Midbrain (tissue), 1 donor: ENCODE measurements around the gene CYP4V2.

Source experiments
- DNase-seq: peaks from one replicate; lab custom pipeline; 2025; lab: John Stamatoyannopoulos, UW

Gene CYP4V2

GRCh38 chr4:186188107-186188506, 3.3 kb upstream of the CYP4V2 start:
- no peak for DNase-seq

DNA sequence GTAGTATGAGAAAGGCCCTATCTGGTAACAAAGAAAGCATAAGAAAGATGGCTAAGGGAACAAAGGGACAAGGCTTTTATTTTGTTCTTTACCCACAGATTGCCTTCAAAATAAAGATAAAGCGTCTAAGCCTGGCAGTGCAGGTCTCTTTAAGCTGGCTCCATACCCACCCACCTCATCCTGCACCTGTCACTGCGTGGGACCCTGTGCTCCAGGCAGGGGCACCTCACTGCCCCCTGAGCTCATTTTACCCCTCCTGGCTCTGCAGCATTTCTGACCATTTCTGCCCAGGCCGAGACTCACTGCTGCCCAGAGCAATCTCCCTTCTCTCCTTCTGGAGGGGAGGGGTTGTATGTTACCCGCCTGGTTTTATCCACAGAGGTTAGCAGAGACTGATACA, 1.7 kb upstream of the CYP4V2 start:
- DNase-seq = no peak

DNA sequence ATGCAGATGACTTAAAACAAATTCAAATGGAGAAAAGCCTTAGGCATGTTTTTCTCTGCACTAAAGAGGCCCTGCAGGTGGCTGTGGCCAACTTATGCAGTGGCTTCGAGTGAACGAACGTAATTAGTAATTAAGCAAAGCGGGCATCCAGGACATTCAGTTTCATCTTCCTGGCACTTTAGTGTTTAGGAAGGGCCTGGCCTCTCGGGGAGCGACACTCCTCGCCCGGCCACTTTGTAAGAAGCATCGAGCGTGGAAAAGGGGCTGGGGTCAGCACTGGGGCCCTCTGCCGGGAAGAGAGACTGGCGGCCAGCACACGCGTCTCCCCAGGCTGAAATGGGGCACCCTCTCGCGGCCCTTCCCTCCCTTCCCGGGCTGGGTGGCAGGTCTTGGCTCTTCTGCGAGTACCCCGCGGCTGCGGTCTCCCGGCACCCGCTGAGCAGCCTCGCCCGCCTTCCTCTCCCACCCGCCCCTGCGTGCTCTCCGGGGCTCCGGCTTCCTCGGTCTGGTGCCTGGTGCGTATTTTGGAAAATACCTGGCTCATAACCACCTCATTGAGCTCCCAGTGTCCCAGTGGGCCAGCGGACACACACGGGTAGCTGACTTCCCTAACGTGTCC, 677 bp upstream of the CYP4V2 start:
- no peak for DNase-seq

GRCh38 chr4:186192066-186192612, 772 bp downstream of the CYP4V2 start:
- peak; percentile 59 for DNase-seq

DNA sequence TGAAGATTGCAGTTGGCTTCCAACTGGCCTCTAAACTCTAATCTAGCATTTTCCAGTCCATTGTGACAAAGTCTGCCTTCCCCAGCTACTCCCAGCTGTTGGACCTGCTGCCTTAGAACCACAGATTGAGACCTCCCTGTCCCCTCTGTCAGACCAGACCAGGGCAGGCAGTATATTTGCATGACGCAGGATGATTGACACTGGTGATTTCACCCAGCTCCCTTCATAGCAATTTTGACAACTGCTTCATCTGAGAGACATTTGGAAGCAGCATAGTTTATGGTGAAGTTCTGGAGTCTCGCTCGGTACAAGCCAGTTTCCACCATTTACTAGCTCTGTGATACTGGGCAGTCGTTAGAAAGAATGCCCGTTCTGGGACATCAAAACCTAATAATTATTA, 2.5 kb downstream of the CYP4V2 start:
- DNase-seq = no peak

- no peak for DNase-seq
These were observed 4.7 kb downstream of the CYP4V2 start for GRCh38 chr4:186196063-186196462.

GRCh38 chr4:186200516-186200915, 9.1 kb downstream of the CYP4V2 start:
- no peak for DNase-seq

DNA sequence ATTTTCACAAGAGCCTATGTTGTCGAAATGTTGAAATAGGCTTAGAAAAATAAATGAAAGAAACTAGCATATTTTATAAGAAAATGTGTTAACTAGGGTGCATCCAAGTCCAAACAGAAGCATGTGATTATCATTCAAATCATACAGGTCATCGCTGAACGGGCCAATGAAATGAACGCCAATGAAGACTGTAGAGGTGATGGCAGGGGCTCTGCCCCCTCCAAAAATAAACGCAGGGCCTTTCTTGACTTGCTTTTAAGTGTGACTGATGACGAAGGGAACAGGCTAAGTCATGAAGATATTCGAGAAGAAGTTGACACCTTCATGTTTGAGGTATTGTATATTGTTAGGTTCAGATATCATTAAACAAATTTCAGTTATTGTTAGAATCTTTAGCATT, 9.6 kb downstream of the CYP4V2 start:
- DNase-seq = no peak

GRCh38 chr4:186201535-186202230, 10.3 kb downstream of the CYP4V2 start:
- no peak for DNase-seq

GRCh38 chr4:186202490-186203140, 11.2 kb downstream of the CYP4V2 start:
- no peak for DNase-seq

GRCh38 chr4:186203406-186203805, 12.0 kb downstream of the CYP4V2 start:
- no peak for DNase-seq

GRCh38 chr4:186204103-186204559, 12.8 kb downstream of the CYP4V2 start:
- no peak for DNase-seq

DNA sequence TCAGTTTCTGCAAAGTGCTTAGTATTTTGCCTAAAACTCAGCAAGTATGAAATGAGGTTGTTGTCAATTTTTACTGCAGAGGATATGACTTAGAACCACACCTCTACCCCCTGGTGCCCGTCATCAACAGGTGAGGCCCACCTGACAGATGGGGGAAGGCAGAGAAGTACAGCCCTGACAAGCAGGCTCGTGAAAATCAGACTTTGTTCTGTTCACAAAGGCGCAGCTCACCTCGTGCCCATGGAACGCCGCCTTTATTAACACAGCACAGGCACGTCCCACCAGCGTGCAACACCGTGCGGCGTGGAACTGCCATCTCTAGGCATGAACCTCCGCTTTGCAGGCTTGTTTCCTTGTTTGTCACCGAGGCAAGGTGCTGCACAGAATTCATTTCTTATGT, 13.3 kb downstream of the CYP4V2 start:
- DNase-seq = no peak

DNA sequence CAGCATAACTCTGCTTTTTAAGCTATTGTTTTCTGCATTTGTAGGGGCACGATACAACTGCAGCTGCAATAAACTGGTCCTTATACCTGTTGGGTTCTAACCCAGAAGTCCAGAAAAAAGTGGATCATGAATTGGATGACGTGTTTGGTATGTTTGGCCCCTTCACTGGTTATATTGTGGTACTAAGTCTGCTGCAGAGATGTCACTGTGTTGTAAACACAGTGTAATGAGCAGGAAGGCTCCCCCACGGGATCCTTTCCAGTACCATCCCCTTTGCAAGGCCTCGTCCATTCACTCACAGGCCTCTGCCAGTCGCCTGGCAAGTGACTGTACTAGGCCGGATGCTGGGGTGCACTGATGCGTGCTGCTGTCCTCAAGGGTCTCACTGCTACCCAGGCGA, 13.8 kb downstream of the CYP4V2 start:
- DNase-seq = no peak

GRCh38 chr4:186216465-186217024, 25.2 kb downstream of the CYP4V2 start:
- no peak for DNase-seq

DNA sequence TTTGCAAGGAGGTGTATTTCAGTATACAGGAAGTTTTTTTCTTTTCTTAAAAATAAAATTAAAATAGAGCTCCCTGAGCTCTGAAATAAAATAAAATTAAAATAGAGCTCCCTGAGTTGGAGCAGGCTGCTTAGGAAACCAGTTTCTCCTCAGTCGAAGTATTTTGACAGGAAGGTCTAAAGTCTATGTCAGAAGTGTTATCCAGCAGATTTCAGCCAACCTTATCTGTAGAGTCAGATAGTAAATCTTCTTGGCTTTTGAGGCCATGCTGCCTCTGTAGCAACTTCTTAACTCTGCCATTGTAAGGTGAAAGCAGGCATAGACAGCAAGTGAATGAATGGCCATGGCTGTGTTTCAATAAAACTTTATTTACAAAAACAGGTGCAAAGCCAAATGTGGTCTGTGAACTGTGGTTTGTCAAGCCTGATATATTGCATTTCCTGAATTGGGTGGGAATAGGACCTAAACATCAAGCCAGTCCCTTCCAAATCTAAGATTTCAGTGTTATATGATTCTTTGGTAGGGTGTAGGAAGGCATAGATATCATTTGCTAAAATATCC, 26.4 kb downstream of the CYP4V2 start:
- DNase-seq = no peak

- no peak for DNase-seq
These were observed 30.3 kb downstream of the CYP4V2 start for GRCh38 chr4:186221624-186222023.

- no peak for DNase-seq
These were observed 34.5 kb downstream of the CYP4V2 start for GRCh38 chr4:186225848-186226247.

GRCh38 chr4:186226521-186227189, 35.3 kb downstream of the CYP4V2 start:
- DNase-seq = no peak

DNA sequence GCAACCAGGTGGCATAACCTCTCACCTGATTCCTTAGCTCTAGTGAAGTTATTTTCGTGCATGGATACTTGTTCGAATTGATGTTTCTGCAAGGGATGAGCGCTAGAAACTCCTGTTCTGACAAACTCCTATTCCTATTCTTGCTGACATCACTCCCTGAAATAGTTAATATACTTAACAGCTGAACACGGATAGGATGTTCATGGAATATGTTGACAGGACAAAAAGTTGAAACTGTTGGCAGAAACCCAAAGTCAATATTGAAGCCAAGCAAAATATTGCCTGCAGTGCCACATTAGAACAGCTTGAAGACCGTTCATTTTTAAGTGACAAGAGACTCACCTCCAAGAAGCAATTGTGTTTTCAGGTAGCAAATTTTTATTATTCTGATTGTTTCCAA, 35.9 kb downstream of the CYP4V2 start, which contains the start of gene KLKB1:
Gene KLKB1, plus strand, starts transcription at position 287 of the 400 bp plus-strand sequence. CDS start 689 bp downstream, outside the sequence.
- no peak for DNase-seq

DNA sequence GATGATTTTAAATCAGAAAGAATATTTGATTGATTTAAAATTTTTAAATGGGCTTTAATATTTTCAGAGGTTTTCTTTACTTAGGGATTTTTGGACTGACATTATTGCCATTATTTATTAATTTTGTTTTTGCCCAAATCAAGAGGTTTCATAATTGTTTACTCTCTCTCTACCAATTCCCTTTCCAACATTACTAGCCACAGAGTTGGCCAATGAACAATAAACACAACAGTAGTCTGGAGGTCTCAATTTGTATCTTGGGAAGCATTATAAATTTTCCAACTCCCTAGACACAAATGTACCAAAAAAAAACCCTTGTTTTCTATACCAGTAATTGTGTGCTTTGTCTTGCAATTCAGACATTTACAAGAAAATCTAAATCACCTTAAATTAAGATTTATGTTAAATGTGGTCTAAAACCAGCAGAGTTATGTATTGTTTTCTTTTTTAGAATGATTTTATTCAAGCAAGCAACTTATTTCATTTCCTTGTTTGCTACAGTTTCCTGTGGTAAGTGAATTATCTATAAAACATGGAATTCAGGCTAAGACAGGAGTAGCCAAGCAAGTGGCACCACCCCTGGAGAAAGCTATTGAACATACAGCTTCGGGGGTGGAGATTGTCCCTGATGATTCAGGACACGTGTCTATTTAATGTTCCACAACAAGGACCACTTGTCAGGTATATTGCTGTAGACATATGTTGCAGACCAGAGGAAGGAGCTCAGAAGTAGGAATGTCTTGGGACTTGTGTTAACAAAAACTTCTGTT, 36.6 kb downstream of the CYP4V2 start:
- no peak for DNase-seq
